Retinal pigment epithelial cell (primary cell): ENCODE data around the gene AAMDC.
A peak's percentile ranks its signal among the peaks of the same experiment; 100 is the strongest.
"Not testable (repeated sequence)": the region's sequence is repeated elsewhere in the genome, so short reads cannot be mapped to it uniquely, and the experiment has no call there.

Experiments
- DNase-seq: peaks from one replicate; pipeline ENCODE4 v3.0.0-alpha.2; 2010; ENCODE audit warnings: low read depth
- H3K4me3 ChIP-seq: 2 replicates; pipeline ENCODE4 v1.5.1; 2011; ENCODE audit warnings: mild to moderate bottlenecking, low read length, control low read depth, moderate library complexity
- CTCF ChIP-seq: conservative IDR thresholded peaks from 2 replicates; pipeline ENCODE4 v1.5.1; 2011; ENCODE audit warnings: low read depth, low read length, control low read depth, inconsistent platforms

Gene AAMDC

GRCh38 chr11:77819921-77820564 lies 901 bp upstream of the AAMDC start:
- DNase-seq: no peak

GRCh38 chr11:77821349-77821851 lies 456 bp downstream of the AAMDC start:
- DNase-seq: no peak
- H3K4me3 ChIP-seq: peak overlapping the region; percentile 82
- no peak for TF ChIP-seq CTCF

More at GRCh38 chr11:77819921-77820564, 901 bp upstream of the AAMDC start:
- H3K4me3 ChIP-seq: peak overlapping the region; percentile 82
- TF ChIP-seq CTCF: no peak

- H3K4me3 ChIP-seq: peak overlapping the region; percentile 82
These were observed 1.2 kb downstream of the AAMDC start for GRCh38 chr11:77822126-77822525.

GRCh38 chr11:77823775-77824174 lies 2.8 kb downstream of the AAMDC start:
- no peak for TF ChIP-seq CTCF
- DNase-seq: no peak
- H3K4me3 ChIP-seq: no peak overlapping the region

More at GRCh38 chr11:77822126-77822525, 1.2 kb downstream of the AAMDC start:
- DNase-seq: not testable (repeated sequence)

- no peak overlapping the region for H3K4me3 ChIP-seq
- TF ChIP-seq CTCF: no peak
- DNase-seq: no peak
These were observed 8.0 kb downstream of the AAMDC start for GRCh38 chr11:77828926-77829325.

- no peak overlapping the region for H3K4me3 ChIP-seq
- no peak for TF ChIP-seq CTCF
- DNase-seq: no peak
These were observed 12.4 kb downstream of the AAMDC start for GRCh38 chr11:77833302-77833701.

GRCh38 chr11:77842441-77843121 lies 21.6 kb downstream of the AAMDC start:
- no peak overlapping the region for H3K4me3 ChIP-seq
- DNase-seq: no peak
- TF ChIP-seq CTCF: no peak

- not testable (repeated sequence) for DNase-seq
These were observed 22.8 kb downstream of the AAMDC start for GRCh38 chr11:77843700-77844099.

More at GRCh38 chr11:77843700-77844099, 22.8 kb downstream of the AAMDC start:
- H3K4me3 ChIP-seq: not testable (repeated sequence)
